A673 (cell line): ENCODE measurements around the gene GEMIN8.

Source experiments
- EZH2 ChIP-seq: fragments of 200-600 bp; sonication (generic); IDR thresholded peaks from 2 replicates; pipeline ENCODE4 v1.6.1; 2017; ENCODE audit warnings: borderline replicate concordance, low read depth, mild to moderate bottlenecking, mixed read lengths, antibody characterized with exemption, low read length; ENCODE audit not compliant: poor library complexity, severe bottlenecking
- TF ChIP-seq, protein P1 (sequence below): fragments of 300-800, 200-600 bp; sonication (generic); conservative IDR thresholded peaks from 2 replicates; pipeline ENCODE4 v1.5.1; 2017; ENCODE audit warnings: low read depth, mild to moderate bottlenecking, antibody characterized with exemption, low read length, moderate library complexity, mixed read lengths

DNA sequence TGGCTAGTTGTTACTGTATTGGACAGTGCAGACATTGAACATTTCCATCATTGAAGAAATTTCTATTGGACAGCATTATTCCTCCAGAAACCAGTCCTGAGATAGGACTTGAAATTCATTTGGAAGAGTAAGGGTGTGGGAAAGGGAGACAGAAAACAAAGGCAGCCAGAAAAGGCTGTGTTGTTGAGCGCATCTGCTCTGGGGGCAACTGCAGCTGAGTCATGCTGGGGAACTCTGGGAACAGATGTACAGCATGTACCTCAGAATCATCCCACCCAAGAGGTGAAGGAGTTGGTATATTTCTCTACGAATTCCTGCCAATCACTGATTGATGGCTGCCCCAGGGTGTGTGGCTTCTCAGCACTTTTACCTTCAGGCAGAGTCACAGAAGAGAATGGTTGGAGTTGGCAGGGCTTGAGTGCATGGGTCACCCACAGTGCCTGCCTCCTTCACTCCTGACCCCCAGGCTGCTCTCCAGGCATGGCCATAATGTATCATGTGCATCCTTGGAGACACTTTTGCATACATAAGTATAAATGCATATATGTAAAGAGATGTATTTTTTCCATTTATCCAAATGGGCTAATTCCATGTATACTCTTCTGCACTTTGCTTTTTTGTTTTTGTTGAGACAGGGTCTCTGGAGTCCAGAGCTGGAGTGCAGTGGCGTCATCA is 39.4 kb downstream of the GEMIN8 start:
- TF ChIP-seq, protein P1, sequence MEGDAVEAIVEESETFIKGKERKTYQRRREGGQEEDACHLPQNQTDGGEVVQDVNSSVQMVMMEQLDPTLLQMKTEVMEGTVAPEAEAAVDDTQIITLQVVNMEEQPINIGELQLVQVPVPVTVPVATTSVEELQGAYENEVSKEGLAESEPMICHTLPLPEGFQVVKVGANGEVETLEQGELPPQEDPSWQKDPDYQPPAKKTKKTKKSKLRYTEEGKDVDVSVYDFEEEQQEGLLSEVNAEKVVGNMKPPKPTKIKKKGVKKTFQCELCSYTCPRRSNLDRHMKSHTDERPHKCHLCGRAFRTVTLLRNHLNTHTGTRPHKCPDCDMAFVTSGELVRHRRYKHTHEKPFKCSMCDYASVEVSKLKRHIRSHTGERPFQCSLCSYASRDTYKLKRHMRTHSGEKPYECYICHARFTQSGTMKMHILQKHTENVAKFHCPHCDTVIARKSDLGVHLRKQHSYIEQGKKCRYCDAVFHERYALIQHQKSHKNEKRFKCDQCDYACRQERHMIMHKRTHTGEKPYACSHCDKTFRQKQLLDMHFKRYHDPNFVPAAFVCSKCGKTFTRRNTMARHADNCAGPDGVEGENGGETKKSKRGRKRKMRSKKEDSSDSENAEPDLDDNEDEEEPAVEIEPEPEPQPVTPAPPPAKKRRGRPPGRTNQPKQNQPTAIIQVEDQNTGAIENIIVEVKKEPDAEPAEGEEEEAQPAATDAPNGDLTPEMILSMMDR: no peak
- TF ChIP-seq EZH2: no peak
